Chondrocyte (in vitro differentiated cells): ENCODE results near the gene SELPLG. TPM values are rescaled to one million over a fixed set of nuclear protein-coding genes. Genes with fewer than 3 reads are reported as not detected.
"Not testable (repeated sequence)": the region's sequence is repeated elsewhere in the genome, so short reads cannot be mapped to it uniquely, and the experiment has no call there.

Experiments used
- DNase-seq: peaks from one replicate; pipeline ENCODE4 v3.0.0; 2021; ENCODE audit warnings: mixed read lengths, low spot score
- H3K27ac Mint-ChIP-seq: one replicate; pipeline ENCODE4 v1.8.0; 2021; ENCODE audit warnings: mild to moderate bottlenecking, moderate library complexity, mixed read lengths; ENCODE audit not compliant: unreplicated experiment
- H3K27me3 Mint-ChIP-seq: 2 replicates; pipeline ENCODE4 v1.8.0; 2021; ENCODE audit warnings: low read depth, mixed read lengths
- H3K36me3 Mint-ChIP-seq: 2 replicates; pipeline ENCODE4 v1.8.0; 2021; ENCODE audit warnings: low read depth, mixed read lengths
- H3K4me1 Mint-ChIP-seq: 2 replicates; pipeline ENCODE4 v1.8.0; 2021; ENCODE audit warnings: low read depth, mild to moderate bottlenecking, mixed read lengths
- H3K4me3 Mint-ChIP-seq: one replicate; pipeline ENCODE4 v1.8.0; 2021; ENCODE audit warnings: mild to moderate bottlenecking, moderate library complexity, mixed read lengths; ENCODE audit not compliant: unreplicated experiment
- H3K9me3 Mint-ChIP-seq: 2 replicates; pipeline ENCODE4 v1.8.0; 2021; ENCODE audit warnings: low read depth, mixed read lengths
- CTCF ChIP-seq: fragments of 200-600 bp; sonication (generic); IDR thresholded peaks from 2 replicates; pipeline ENCODE4 v1.5.0; 2021; ENCODE audit warnings: antibody characterized with exemption, mild to moderate bottlenecking, moderate library complexity
- total RNA-seq: library from RNA; stranded (reverse); gene quantifications from 3 replicates; pipeline ENCODE4 v1.2.1, GENCODE V29; 2021

SELPLG gene
- total RNA-seq, 1 donor from 2014 or later: 3.2 TPM

- TF ChIP-seq CTCF: no peak
- H3K4me1 Mint-ChIP-seq: peaks cover 64% of the 10 kb centered on the region
- no peak overlapping the region for H3K4me3 Mint-ChIP-seq
- H3K27ac Mint-ChIP-seq: peak overlapping the region; percentile 83
- H3K27me3 Mint-ChIP-seq: no peaks in the 10 kb centered on the region
- DNase-seq: no peak
- peaks cover 5% of the 10 kb centered on the region for H3K9me3 Mint-ChIP-seq
- peaks cover 1% of the 10 kb centered on the region for H3K36me3 Mint-ChIP-seq
Observed at GRCh38 chr12:108578264-108578663, 55.4 kb downstream of the SELPLG start.

GRCh38 chr12:108577458-108577857 lies 56.2 kb downstream of the SELPLG start:
- TF ChIP-seq CTCF: no peak
- Mint-ChIP-seq H3K27ac (no peak overlapping the region), H3K4me1 (peaks cover 56% of the 10 kb centered on the region), H3K27me3 (no peaks in the 10 kb centered on the region), H3K4me3 (no peak overlapping the region), H3K9me3 (peaks cover 5% of the 10 kb centered on the region), H3K36me3 (peaks cover 1% of the 10 kb centered on the region)
- DNase-seq: no peak

DNA sequence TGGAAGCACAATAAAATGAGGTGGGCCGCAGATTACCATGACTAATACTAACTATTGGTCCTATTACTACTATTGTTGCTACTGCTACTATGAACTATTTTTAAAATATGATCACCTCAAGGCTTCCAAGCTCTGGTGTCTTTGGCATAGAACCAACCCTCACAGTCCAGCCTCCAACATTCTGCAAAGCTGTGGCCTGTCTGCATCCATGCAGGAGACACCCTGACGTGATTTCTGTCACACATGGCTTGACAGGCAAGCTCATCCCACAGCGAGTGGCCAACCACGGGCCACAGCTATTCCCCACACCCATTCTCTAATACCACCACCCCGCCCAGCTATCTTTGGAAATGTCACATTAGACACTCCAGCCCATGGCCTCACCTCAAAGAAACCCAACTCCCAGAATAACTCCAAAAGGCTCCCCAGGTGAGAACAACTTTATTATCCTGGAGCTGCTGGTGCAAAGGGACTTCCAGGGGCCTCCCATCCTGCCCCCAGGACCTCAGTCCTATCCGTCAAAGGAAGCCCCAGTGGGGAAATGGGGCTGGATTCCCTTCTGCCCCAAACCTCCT lies 56.9 kb downstream of the SELPLG start:
- Mint-ChIP-seq H3K4me3 (no peak overlapping the region), H3K36me3 (peaks cover 1% of the 10 kb centered on the region), H3K27ac (peak overlapping the region; percentile 95), H3K4me1 (peaks cover 55% of the 10 kb centered on the region), H3K27me3 (no peaks in the 10 kb centered on the region), H3K9me3 (peaks cover 5% of the 10 kb centered on the region)
- DNase-seq: no peak
- no peak for TF ChIP-seq CTCF

DNA sequence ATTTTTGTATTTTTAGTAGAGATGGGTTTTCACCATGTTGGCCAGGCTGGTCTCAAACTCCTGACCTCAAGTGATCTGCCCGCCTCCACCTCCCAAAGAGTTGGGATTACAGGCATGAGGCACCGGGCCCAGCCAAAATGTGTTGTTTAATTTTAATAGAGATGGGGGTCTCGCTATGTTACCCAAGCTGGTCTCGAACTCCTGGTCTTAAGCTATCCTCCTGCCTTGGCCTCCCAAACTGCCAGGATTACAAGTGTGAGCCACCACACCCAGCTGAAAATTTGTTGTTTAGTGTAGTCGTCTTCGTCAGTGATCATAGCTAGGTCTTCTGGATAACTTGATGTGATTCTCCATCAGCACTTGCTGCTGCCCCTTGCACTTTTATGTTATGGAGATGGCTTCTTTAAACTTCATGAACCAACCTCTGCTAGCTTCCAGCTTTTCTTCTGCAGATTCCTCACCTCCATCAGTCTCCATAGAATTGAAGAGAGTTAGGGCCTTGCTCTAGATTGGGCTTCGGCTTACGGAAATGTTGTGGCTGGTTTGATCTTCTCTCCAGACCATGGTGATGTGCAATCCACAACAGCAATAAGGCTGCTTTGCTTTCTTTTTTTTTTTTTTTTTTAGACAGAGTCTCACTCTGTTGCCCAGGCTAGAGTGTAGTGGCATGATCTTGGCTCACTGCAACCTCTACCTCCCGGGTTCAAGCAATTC lies 58.3 kb downstream of the SELPLG start:
- H3K36me3 Mint-ChIP-seq: peaks cover 1% of the 10 kb centered on the region
- no peak for DNase-seq
- TF ChIP-seq CTCF: no peak

GRCh38 chr12:108574276-108574675 lies 59.4 kb downstream of the SELPLG start:
- not testable (repeated sequence) for H3K4me3 Mint-ChIP-seq, H3K36me3 Mint-ChIP-seq, DNase-seq, H3K9me3 Mint-ChIP-seq, H3K27me3 Mint-ChIP-seq, H3K27ac Mint-ChIP-seq
- H3K4me1 Mint-ChIP-seq: peaks cover 45% of the 10 kb centered on the region

More for the DNA sequence above, 58.3 kb downstream of the SELPLG start:
- Mint-ChIP-seq H3K4me3 (no peak overlapping the region), H3K27me3 (no peaks in the 10 kb centered on the region), H3K9me3 (peaks cover 5% of the 10 kb centered on the region), H3K27ac (peak overlapping the region; percentile 95), H3K4me1 (peaks cover 53% of the 10 kb centered on the region)

GRCh38 chr12:108573317-108573716 lies 60.4 kb downstream of the SELPLG start:
- Mint-ChIP-seq H3K4me1 (peaks cover 37% of the 10 kb centered on the region), H3K27ac (no peak overlapping the region), H3K9me3 (no peaks in the 10 kb centered on the region), H3K27me3 (no peaks in the 10 kb centered on the region), H3K36me3 (peaks cover 9% of the 10 kb centered on the region), H3K4me3 (no peak overlapping the region)
- TF ChIP-seq CTCF: no peak
- no peak for DNase-seq
